K562 (cell line): ENCODE results near the gene SOSTDC1. TPM values are rescaled to one million over a fixed set of nuclear protein-coding genes. Genes with fewer than 3 reads are reported as not detected.

Experiments used
- ATAC-seq: fragments of 200-7000 bp; cut with Tn5 transposase; 3 replicates; pipeline ENCODE4 v1.9.1; 2020; ENCODE audit warnings: moderate library complexity
- BruUV-seq: library from RNA; stranded (reverse); fragments of 400-500 nt; replicated peaks from 2 replicates; lab custom pipeline; 2021; lab: Mats Ljungman, UMichigan
- CTCF ChIA-PET: fragments of 300-600 bp; formaldehyde crosslinking; extraction: SDS; loops from one replicate; lab custom pipeline; 2021; ENCODE audit warnings: low intra/inter-chr PET ratio; lab: Yijun Ruan, JAX
- POLR2A ChIA-PET: fragments of 300-600, 350-650 bp; sonication (Branson Sonifier 250); formaldehyde crosslinking; extraction: SDS; loops from one replicate; lab custom pipeline; 2021; ENCODE audit warnings: antibody characterized with exemption, inconsistent platforms; lab: Yijun Ruan, JAX
- DNase-seq, 4 experiments: peaks; one replicate each; pipeline versions ENCODE4 v3.0.0 to v3.0.0-alpha.2; 2011 to 2018; ENCODE audit warnings: low spot score in 3 of 4, mixed read lengths in 3 of 4; ENCODE audit errors: extremely low read depth in 1 of 4
- FAIRE-seq: peaks from 2 replicates; lab custom pipeline; 2011; peaks lifted over from hg19 to GRCh38; lab: Jason Lieb, UNC
- H2AFZ ChIP-seq: 2 replicates; pipeline ENCODE4 v1.6.0; 2011; ENCODE audit warnings: low read depth, low read length, control low read depth, inconsistent platforms
- H3K27ac ChIP-seq: fragments of 200-600 bp; 3 replicates; pipeline ENCODE4 v1.8.0; 2011; ENCODE audit warnings: low read depth, mild to moderate bottlenecking, control low read depth, inconsistent platforms, low read length, moderate library complexity, mixed read lengths; ENCODE audit errors: extremely low read depth
- H3K27me3 ChIP-seq, 2 experiments: fragments of 300-600 bp in 1 of 2; 2 replicates in 1 of 2; 3 replicates in 1 of 2; pipeline versions ENCODE4 v1.6.0 to v1.8.0; 2011; ENCODE audit warnings: inconsistent platforms in 2 of 2, low read length in 2 of 2, mild to moderate bottlenecking in 1 of 2, mixed read lengths in 1 of 2, moderate library complexity in 1 of 2; ENCODE audit not compliant: control insufficient read depth in 2 of 2, insufficient read depth in 2 of 2
- H3K36me3 ChIP-seq: fragments of 300-600 bp; 3 replicates; pipeline ENCODE4 v1.8.0; 2011; ENCODE audit warnings: mild to moderate bottlenecking, low read length, inconsistent platforms; ENCODE audit not compliant: control insufficient read depth, insufficient read depth
- H3K4me1 ChIP-seq, 2 experiments: fragments of 200-600 bp in 1 of 2; replicated peaks in 1 of 2; 2 replicates in 1 of 2; 3 replicates in 1 of 2; pipeline versions ENCODE4 v1.5.1 to v1.8.0; 2011; ENCODE audit warnings: inconsistent platforms in 2 of 2, low read length in 2 of 2, mild to moderate bottlenecking in 1 of 2, mixed read lengths in 1 of 2, moderate library complexity in 1 of 2; ENCODE audit not compliant: control insufficient read depth in 2 of 2, insufficient read depth in 2 of 2
- H3K4me2 ChIP-seq: 2 replicates; pipeline ENCODE4 v1.6.1; 2011; ENCODE audit warnings: low read length, control low read depth, inconsistent platforms, mixed read lengths; ENCODE audit not compliant: insufficient read depth
- H3K4me3 ChIP-seq: fragments of 200-600 bp; sonication (generic), shearing (Covaris generic); 2 replicates; pipeline ENCODE4 v1.5.1; 2016; ENCODE audit warnings: control low read depth, inconsistent platforms
- H3K79me2 ChIP-seq: fragments of 200-600 bp; 3 replicates; pipeline ENCODE4 v1.8.0; 2011; ENCODE audit warnings: low read length, inconsistent platforms; ENCODE audit not compliant: control insufficient read depth, insufficient read depth
- H3K9ac ChIP-seq, 2 experiments: 2 replicates each; pipeline versions ENCODE4 v1.6.0 to v1.6.1; 2011; ENCODE audit warnings: low read depth in 2 of 2, low read length in 2 of 2, control low read depth in 1 of 2, inconsistent platforms in 1 of 2, mild to moderate bottlenecking in 1 of 2, mixed read lengths in 1 of 2; ENCODE audit not compliant: insufficient read depth in 1 of 2
- H3K9me1 ChIP-seq: one replicate; pipeline ENCODE4 v1.6.0; 2011; ENCODE audit warnings: inconsistent platforms, mild to moderate bottlenecking, low read length, moderate library complexity; ENCODE audit not compliant: control insufficient read depth, insufficient read depth
- H3K9me3 ChIP-seq: replicated peaks from 2 replicates; pipeline ENCODE4 v1.5.1; 2011; ENCODE audit warnings: low read depth, low read length, inconsistent platforms; ENCODE audit not compliant: control insufficient read depth, insufficient read depth
- H4K20me1 ChIP-seq: replicated peaks from 2 replicates; pipeline ENCODE4 v1.6.1; 2011; ENCODE audit warnings: low read length, inconsistent platforms, mixed read lengths; ENCODE audit not compliant: control insufficient read depth, insufficient read depth
- BCLAF1 ChIP-seq, 2 experiments: fragments of 450-650 bp in 1 of 2; IDR thresholded peaks; 2 replicates each; pipeline ENCODE4 v1.6.1; 2011 to 2017; ENCODE audit warnings: low read depth in 2 of 2, antibody characterized with exemption in 1 of 2, borderline replicate concordance in 1 of 2, low read length in 1 of 2, mild to moderate bottlenecking in 1 of 2, mixed read lengths in 1 of 2; ENCODE audit not compliant: control insufficient read depth in 1 of 2
- ELF2 ChIP-seq: fragments of 250-450 bp; sonication (Bioruptor Pico); IDR thresholded peaks from 2 replicates; pipeline ENCODE4 v1.5.0; 2021; ENCODE audit warnings: mild to moderate bottlenecking
- KAT7 ChIP-seq: sonication (generic); formaldehyde crosslinking; IDR thresholded peaks from 2 replicates; pipeline ENCODE4 v1.8.0; 2022; ENCODE audit warnings: missing genetic modification reagents, mild to moderate bottlenecking, borderline replicate concordance
- SIX5 ChIP-seq, 2 experiments: IDR thresholded peaks; 2 replicates each; pipeline ENCODE4 v1.6.1; 2011; ENCODE audit warnings: low read length in 2 of 2, borderline replicate concordance in 1 of 2, low read depth in 1 of 2, mild to moderate bottlenecking in 1 of 2, moderate library complexity in 1 of 2; ENCODE audit not compliant: insufficient read depth in 1 of 2
- ZNF407 ChIP-seq: fragments of 450-650 bp; IDR thresholded peaks from 2 replicates; pipeline ENCODE4 v1.6.1; 2016; ENCODE audit warnings: low read depth
- WGBS: fragments of 100-300 bp; shearing (Covaris generic); methylation state at CpG from one replicate; pipeline ENCODE4 v1.1.6; 2016; ENCODE audit warnings: low coverage, mixed read lengths; ENCODE audit not compliant: insufficient coverage; ENCODE audit errors: missing lambda C conversion rate; 5-methylcytosine and 5-hydroxymethylcytosine counted together
- in situ Hi-C: fragments of 300-500 bp; cut with MboI; formaldehyde crosslinking; loops from 4 replicates; pipeline ENCODE4 v1.15.0; 2018; ENCODE audit warnings: inconsistent platforms, mixed read lengths
- intact Hi-C: fragments of 100-400 bp; cut with micrococcal nuclease; formaldehyde crosslinking; loops from 2 replicates; pipeline ENCODE4 v1.14.2; 2022
- polyA plus RNA-seq, 8 experiments: library from polyadenylated mRNA; depleted of rRNA in 4 of 8; stranded (reverse) in 5 of 8; unstranded in 3 of 8; fragments of >200 nt; fragmentation: Nextera tagmentation in 2 of 8; fragmentation: Illumina TruSeq in 1 of 8; extraction: Ambion mirVana in 2 of 8; extraction: Trizol in 1 of 8; gene quantifications; 2 replicates each; pipeline versions ENCODE4 v1.2.1 to v1.2.3, GENCODE V29; 2011 to 2014; ENCODE audit warnings: inconsistent platforms in 1 of 8, missing spikeins in 1 of 8
- total RNA-seq, 7 experiments: library from RNA; depleted of rRNA in 6 of 7; stranded (reverse); fragments of >200 nt in 6 of 7; fragmentation: Illumina TruSeq in 2 of 7; extraction: Trizol in 2 of 7; gene quantifications; 2 replicates each; pipeline versions ENCODE4 v1.2.1 to v1.2.3, GENCODE V29; 2011 to 2021; ENCODE audit warnings: low replicate concordance in 1 of 7
- TF ChIP-seq, protein P1 (sequence below): sonication (generic); formaldehyde crosslinking; IDR thresholded peaks from 2 replicates; pipeline ENCODE4 v1.8.1; 2023; ENCODE audit warnings: mild to moderate bottlenecking, missing genetic modification reagents, moderate library complexity
- TF ChIP-seq, protein P2 (sequence below): fragments of 200-800 bp; sonication (Bioruptor generic); IDR thresholded peaks from 2 replicates; pipeline ENCODE4 v1.6.1; 2017; ENCODE audit warnings: missing genetic modification characterization, missing compliant biosample characterization

SOSTDC1 gene
- total and polyA plus RNA-seq, 9 of the 15 experiments (the other 6 are each of a cell fraction or from before 2014, with no cell fraction given): 8.3 to 48.6 (median 15.9) TPM

- no peaks in the 10 kb centered on the region for H3K9me1 ChIP-seq
- FAIRE-seq: no peak
- no peak for ATAC-seq
- ChIA-PET CTCF (no interaction called here), POLR2A (no interaction called here)
- H3K4me2 ChIP-seq: no peak overlapping the region
- DNase-seq: no peak
- H3K36me3 ChIP-seq: no peaks in the 10 kb centered on the region
- H3K4me1 ChIP-seq: no peaks in the 10 kb centered on the region
- intact Hi-C loops (no loop called here), in situ Hi-C loops (no loop called here)
- no peak overlapping the region for H3K27ac ChIP-seq
- WGBS: 93% methylated on average over 1 of the region's 1 CpG
- no peaks in the 10 kb centered on the region for H3K27me3 ChIP-seq
- BruUV-seq: no TSS peak
- H3K9me3 ChIP-seq: no peaks in the 10 kb centered on the region
- no peak overlapping the region for H2AFZ ChIP-seq
- H3K79me2 ChIP-seq: no peaks in the 10 kb centered on the region
- no peak overlapping the region for H3K4me3 ChIP-seq
- no peaks in the 10 kb centered on the region for H4K20me1 ChIP-seq
- no peak overlapping the region for H3K9ac ChIP-seq
- TF ChIP-seq, protein P1, sequence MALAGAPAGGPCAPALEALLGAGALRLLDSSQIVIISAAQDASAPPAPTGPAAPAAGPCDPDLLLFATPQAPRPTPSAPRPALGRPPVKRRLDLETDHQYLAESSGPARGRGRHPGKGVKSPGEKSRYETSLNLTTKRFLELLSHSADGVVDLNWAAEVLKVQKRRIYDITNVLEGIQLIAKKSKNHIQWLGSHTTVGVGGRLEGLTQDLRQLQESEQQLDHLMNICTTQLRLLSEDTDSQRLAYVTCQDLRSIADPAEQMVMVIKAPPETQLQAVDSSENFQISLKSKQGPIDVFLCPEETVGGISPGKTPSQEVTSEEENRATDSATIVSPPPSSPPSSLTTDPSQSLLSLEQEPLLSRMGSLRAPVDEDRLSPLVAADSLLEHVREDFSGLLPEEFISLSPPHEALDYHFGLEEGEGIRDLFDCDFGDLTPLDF (CRISPR knock-in tag): no peak
- TF ChIP-seq BCLAF1 (IDR thresholded peaks at IDR 0.05; ENCODE audit: borderline replicate concordance in 1 of 2, control insufficient read depth in 1 of 2, low read depth in 2 of 2, low read length in 1 of 2) (no peak), SIX5 (IDR thresholded peaks at IDR 0.05; ENCODE audit: borderline replicate concordance in 1 of 2, insufficient read depth in 1 of 2, low read depth in 1 of 2, low read length in 2 of 2) (no peak), ELF2 (CRISPR knock-in tag) (no peak), ZNF407 (no peak), KAT7 (no peak)
- TF ChIP-seq, protein P2, sequence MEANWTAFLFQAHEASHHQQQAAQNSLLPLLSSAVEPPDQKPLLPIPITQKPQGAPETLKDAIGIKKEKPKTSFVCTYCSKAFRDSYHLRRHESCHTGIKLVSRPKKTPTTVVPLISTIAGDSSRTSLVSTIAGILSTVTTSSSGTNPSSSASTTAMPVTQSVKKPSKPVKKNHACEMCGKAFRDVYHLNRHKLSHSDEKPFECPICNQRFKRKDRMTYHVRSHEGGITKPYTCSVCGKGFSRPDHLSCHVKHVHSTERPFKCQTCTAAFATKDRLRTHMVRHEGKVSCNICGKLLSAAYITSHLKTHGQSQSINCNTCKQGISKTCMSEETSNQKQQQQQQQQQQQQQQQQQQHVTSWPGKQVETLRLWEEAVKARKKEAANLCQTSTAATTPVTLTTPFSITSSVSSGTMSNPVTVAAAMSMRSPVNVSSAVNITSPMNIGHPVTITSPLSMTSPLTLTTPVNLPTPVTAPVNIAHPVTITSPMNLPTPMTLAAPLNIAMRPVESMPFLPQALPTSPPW: no peak
Observed at GRCh38 chr7:16446508-16446907, 19.0 kb downstream of the SOSTDC1 start.
